Activated T-helper 9 cell treated with anti-CD3 and anti-CD28 coated beads, Interleukin-2, amount 50 U/mL, for 16 hours (primary cell): ENCODE results near the gene RGS3.
A peak's percentile ranks its signal among the peaks of the same experiment; 100 is the strongest.

ENCODE experiments used
- DNase-seq: peaks from one replicate; pipeline ENCODE4 v3.0.0-alpha.2; 2020; ENCODE audit warnings: low read depth

RGS3 gene

DNA sequence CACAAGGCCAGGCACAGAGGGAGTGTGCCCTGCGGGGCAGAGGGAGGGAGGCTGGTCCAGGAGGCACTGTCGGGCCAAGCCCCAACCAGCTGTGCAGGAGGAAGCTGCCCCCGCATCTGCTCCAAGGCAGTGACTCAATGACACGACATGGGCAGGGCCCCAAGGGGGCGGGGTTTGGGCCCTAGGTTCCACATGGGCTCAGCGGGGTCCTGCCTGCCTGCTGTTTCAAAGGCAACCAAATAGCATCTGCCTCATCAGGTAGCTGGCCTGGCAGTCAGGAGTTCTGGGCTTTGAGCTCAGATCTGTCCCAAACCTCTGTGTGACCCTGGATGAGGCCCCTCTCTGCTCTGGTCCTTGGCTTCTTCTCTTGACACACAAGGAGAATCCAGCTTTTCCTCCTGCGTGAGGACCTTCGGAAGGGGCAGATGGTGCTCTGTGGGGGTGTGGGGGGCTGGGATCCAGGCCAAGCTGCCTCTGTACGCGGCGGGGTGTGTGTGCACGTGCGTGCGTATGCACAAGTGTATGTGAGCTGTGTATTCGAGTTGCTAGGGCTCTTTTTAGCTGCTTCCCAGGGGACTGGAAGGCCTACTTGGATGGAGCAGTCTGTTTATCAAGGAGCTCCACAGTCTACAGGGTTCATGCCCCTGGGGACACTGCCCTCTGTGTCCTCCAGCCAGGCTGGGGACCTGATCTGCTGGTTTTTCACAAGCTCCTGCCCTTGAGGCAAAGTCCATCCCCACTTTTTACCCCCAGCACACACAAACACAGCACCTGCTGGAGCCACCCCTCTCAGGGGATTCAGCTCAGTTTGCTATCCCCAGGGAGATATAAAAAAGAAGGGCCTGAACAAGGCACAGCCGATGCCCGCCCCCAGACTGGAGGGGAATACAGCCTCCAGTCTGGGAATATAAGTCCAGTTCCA is 138.9 kb downstream of the RGS3 start:
- peak; percentile 29 for DNase-seq

- no peak for DNase-seq
Measured at GRCh38 chr9:113603048-113603375, 139.5 kb downstream of the RGS3 start.

DNA sequence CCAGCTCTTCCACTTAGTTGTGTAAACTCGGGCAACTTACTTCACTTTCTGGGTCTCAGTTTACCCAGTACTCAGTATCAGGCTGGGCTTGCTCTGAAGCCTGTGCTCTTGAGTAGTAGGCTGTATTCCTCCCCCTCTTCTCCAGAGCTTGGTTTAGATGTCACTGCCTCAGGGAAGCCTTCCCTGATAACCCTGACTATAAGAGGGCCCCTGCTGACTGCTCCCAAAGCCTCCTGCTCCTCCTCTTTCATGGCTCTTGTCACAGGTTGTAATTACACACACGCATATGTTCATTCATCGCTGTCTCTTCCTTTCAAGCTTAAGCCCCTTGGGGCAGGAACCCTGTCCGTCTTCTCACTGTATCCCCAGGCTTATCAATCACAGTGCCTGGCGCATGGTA is 140.2 kb downstream of the RGS3 start:
- no peak for DNase-seq

- no peak for DNase-seq
Measured at GRCh38 chr9:113604393-113604792, 140.9 kb downstream of the RGS3 start.

DNA sequence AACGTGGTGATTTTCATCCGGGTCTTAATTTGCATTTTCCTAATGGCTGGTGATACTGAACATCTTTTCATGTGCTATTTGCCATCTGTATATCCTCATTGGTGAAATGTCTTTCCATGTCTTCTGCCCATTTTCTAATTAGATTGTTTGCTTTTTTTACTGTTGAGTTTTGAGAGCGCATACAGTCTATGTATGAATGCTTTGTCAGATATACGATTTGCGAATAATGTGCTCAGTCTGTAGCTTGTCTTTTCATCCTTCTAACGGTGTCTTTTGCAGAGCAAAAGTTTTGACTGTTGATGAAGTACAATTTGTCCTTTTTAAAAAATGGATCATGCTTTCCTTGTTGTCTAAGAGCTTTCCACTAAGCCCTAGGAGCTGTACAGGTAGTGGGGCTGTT is 143.0 kb downstream of the RGS3 start:
- DNase-seq: no peak

- no peak for DNase-seq
Measured at GRCh38 chr9:113608082-113608685, 144.7 kb downstream of the RGS3 start.

DNA sequence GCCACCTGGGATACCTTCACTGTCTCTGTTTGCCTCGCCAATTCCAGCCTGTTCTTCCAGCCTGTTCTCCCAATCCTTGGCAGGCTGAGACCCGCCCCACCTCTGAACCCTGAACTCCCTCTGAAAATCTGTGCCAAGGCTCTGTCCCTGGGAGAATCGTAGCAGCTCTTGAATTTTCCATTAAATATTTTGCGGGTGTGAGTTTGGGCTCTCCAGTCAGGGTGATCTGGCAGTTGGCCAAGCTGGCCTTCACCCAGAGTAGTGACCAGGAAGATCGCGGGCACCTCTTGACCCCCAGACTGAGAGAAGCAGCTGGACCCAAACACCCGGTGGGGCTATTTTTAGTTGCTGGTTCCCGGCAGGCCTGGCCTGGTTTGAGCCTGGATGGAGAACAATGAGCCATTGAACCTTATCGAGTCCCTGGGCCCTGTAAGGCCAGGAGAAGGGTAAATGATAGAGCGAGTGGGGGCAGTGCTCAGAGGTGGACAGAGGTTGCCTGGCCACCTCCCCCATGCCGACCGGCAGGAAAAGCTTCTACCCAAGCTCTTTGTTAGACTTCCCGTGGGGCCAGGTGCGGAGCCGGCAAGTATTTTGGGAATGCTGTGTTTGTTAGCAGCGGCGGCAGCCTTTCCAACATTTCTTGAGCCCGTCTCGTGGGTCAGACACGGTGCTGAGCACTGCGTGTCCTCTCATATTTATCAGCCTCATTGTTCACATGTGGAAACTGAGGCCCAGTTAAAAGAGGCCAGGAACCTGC is 146.2 kb downstream of the RGS3 start:
- DNase-seq: no peak

DNA sequence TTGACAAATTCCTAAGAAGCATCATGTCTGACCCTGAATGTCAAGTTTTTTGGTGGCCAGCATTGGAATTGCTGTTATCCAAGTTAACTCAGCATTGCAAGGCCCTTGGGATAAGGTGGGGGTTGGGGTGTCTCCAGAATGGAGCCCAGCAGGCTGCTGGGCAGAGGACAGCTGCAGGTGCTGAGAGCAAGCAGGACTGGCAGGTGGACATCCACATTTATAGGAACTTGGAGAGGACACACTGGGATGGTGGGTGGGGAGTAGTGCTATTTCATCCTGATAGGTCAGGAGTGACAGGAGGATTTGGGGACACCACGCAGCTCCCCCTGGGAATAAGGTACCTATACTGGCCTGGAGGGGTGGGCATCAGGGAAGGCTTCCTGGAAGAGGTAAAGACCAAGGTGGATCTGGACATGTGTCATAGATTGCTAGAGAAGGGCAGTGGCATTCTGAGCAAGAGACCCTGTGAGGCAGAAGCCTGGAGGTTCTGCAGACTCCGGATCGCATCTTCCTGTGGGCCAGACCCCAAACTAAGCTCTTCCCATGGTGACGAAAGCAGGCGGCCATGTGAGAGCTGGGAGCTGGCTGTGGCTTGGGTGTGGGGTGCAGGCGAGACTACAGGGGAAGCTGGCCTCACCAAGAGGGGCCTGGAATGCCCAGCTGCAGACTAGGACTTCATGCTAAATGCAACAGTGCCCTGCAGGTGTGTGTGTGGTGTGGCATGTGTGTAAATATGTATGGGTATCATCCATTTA is 148.1 kb downstream of the RGS3 start:
- no peak for DNase-seq

DNA sequence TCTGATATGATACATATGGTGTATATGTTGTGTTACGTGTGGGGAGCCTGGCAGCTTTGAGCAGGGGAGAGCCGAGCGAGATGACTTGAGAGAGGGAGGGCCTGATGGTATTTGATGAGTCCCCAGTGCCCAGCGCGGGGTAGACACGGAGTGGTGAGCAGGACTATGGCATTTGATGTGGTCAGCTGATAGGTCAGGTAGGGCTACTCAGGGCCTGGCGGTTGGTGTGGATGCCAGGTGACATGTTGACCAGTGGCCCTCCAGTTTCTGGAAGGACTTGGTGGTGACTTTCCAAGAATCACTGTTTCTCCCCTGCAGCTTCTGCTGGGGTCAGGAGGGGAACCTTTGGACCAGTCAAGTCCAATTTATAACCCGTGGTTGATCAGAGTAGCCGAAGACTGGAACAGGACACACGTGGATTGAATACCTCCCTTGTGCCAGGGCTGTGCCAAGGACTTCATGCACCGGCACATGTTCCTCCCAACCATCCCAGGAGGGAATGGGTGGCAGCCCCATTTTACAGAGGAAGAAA is 148.8 kb downstream of the RGS3 start:
- no peak for DNase-seq

- DNase-seq: no peak
Measured at GRCh38 chr9:113612828-113613227, 149.3 kb downstream of the RGS3 start.

GRCh38 chr9:113613815-113614413 is 150.4 kb downstream of the RGS3 start:
- DNase-seq: no peak

- no peak for DNase-seq
Measured at GRCh38 chr9:113614843-113615648, 151.5 kb downstream of the RGS3 start.

DNA sequence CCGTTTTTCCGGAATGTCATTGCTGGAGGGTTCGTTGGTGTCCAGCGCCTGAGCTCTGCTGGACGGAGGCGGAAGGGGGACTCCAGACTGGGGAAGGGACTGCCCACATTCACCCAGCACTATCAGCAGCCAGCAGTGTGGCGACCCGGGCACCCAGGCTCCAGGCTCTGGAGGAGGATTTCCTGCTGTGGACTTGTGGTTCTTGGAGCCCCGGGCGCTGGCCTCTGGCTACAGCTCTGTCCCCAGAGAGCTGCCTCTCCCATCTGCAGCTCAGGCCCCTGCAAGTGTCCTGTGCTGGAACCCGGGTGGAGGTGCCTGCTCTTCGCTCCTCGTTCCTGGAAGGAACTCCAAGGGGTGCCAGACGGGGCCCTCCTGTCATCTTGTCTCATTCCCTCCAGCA is 152.6 kb downstream of the RGS3 start:
- no peak for DNase-seq

DNA sequence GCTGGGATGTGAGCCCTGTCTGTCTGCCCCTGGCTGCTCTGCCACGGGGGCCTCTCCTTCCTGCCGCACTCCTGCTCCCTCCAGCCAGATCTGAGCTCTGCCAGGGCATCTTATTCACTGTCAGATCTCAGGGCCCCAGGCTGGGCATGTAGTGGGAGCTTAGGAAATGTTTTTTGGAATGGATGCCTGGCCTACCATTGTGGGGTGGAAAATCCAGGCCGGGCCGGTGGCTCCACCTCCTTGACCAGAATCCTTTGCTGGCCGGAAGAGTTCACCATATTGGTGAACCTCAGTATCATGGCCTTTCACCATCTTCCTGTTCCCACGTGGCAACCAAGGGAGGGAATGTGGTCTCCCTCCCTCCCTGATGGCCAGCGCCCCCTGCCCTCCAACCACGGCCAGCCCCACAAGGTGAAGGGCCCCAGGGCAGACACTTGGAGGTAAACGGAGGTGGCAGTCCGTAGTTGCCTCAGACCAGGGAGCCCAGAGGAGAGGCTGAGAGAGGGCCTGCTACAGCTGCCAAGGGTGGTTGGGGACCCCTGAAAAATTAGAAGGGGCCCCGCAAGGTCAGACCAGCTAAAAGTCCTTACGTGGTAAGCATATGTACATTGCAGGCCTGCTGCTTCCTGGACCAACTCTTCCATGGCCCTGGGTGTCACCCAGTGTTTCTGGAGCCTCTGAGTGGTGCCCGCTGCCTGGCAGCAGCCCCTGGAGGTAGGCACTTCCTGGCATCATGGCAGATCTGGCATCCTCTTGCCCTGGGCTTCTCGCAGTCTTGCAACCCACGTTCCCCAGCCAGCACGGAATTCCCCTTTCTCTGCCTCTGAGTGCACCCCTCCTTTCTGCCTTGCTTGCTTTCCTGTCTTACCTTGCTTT is 153.3 kb downstream of the RGS3 start:
- DNase-seq: no peak

DNA sequence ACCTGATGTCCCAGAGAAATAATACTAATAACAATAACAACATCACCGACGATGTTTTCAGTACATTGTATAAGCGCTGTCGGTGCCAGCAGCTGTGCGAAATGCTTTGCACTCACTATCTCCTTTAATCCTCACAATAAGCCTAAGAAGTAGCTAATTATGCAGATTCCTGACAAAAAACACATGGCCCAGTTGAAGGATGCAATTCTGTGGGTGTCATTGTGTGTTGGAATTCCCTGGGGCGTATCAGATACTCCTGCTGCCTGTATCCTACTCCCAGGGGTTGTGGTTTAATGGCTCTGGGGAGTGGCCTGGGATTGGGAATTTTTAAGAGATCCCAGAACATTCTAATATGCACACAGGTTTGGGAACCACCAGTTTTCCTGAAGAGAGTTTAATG is 154.0 kb downstream of the RGS3 start:
- DNase-seq: no peak

GRCh38 chr9:113618836-113619490 is 155.4 kb downstream of the RGS3 start:
- DNase-seq: no peak

DNA sequence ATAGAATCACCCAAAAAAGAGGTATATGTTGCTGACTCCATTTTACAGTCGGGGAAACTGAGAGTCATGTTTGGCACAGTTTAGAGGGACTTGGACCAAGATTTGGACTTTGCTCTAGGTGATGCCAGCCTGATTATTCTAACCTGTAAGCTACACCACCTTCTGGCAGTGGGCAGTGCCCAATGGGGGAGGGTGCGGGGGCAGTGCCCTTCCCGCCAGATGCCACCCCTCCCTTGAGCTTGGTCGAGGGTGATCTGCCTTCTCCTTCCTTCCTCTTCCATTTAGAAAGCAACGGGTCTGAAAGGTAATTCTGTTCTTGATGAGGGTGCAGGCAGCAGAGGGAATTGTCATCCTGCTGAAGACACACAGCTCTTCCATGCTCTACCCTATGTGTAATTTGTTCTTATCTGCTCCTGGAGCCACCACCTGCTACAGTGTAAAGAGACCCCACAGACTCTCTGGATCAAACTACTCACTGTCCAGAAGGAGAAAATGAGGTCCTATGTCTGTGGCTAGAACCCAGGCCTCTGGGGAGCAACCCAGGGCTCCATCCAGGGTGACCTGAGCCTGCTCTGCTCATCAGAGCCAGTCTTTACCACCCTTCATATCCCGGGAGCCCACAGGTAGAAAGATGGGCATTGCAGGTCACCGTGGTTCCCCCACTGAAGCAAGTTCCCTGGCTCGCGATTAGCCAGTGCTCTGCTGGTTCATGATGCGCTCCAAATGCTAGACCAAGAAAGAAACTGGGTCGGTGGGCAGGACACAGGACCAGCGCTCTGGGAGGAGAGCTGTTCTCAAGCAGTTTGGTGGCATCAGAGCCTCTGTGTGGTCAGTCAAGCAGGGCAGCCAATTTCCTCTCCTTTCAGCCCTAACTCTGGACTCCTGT is 156.2 kb downstream of the RGS3 start:
- no peak for DNase-seq
